DMS153 treated with DMSO at 0.1 percent for 48 hours (cell line): ENCODE data around the gene RARG.

Source experiments
- DNase-seq: peaks from one replicate; lab custom pipeline; 2025; ENCODE audit not compliant: unreplicated experiment; lab: John Stamatoyannopoulos, UW

Gene RARG

DNA sequence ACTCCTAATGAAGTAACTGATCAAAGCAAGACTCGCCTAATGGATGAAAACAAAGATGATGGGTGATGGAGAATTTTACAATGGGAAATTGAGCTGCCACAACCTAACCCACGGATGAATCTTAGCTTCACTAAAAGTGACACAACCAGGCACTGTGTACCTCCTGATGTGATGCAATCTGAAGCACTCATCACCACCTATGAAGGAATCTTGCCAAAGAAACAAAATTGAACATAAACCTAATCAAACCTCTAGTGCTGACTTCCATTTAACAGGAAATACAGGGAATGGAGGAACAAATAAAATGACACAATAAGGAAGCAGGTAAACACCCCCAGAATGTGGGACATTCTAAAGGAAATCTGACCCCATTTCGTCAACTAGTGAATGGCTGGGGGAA lies 13.3 kb upstream of the RARG start:
- no peak for DNase-seq

DNA sequence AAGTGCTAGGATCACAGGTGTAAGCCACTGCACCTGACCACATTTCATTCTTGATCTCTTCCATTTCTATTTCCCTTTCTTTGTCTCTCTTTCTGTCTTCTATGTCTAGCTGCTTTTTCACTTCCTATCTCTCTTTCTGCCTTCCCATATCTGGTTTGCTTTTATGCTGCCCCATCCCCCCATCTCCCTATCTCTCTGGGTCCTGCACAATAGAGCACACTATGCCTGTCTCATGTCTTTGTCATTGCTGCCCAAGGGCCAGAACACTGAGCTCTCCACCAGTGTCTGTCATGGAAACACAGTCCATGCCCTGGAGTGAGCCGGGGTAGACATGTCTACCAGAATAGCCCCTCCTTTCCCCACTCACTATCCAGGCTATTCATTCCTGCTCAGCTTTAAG lies 12.3 kb upstream of the RARG start:
- DNase-seq = no peak

DNA sequence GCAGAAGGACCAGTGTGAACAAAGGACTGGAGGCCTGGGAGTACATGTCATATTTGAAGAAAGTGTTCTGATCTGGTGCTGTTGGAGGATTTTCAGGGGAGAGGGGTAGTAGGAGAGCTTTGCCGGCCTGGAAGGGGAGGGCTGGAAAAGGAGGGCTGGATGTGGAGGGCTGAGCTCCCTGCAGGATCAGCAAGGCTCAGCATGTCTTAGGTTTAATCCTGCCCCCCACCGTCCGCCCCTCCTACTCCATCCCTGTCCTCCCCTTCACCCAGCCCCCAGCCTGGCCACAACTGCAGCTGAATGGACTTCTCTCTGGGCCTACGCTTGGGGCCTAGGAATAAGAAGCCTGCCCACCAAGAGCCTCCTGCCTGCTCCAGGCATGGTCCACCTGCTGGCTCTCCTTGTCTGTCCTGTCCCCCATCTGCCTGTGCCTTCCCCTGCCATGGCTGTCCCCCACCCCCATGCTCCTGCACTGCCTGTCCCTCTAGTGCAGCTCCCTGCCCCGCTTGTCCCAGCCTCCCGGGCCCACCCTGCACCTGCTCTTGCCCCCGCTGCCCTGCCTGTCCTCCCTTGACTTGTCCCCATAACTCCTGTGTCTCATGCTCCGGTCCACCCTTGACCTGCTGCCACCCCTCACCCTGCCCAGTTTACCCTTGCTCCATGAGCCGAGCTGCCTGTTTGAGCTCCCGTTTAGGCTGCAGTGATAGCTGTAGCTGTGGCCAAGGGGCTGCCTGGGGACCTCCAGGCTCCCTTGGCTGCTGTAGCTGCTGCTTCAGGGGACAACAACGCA lies 9.8 kb upstream of the RARG start:
- DNase-seq = no peak

DNA sequence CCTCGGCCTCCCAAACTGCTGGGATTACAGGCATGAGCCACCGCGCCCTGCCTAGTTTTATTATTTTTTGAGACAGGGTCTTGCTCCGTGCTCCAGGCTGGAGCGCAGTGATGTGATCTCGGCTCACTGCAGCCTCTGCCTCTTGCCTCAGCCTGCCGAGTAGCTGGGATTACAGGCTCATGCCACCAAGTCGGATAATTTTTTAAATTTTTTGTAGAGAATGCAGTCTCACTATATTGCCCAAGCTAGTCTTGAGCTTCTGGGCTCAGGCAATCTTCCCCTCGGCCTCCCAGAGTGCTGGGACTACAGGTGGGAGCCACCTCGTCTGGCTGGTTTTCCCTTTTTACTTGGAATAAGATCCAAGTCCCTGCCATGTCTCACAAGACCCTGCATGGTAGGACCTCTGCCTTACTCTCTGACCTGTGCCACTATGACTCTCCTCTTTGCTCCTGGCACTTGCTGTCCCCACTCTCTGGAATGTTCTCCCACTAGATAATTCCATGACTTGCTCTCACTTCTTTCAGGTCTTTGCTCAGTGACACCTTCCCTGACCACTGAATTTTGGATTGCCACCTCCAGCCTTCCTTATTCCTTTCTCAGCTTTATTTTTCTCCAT lies 7.7 kb upstream of the RARG start:
- DNase-seq = no peak

DNA sequence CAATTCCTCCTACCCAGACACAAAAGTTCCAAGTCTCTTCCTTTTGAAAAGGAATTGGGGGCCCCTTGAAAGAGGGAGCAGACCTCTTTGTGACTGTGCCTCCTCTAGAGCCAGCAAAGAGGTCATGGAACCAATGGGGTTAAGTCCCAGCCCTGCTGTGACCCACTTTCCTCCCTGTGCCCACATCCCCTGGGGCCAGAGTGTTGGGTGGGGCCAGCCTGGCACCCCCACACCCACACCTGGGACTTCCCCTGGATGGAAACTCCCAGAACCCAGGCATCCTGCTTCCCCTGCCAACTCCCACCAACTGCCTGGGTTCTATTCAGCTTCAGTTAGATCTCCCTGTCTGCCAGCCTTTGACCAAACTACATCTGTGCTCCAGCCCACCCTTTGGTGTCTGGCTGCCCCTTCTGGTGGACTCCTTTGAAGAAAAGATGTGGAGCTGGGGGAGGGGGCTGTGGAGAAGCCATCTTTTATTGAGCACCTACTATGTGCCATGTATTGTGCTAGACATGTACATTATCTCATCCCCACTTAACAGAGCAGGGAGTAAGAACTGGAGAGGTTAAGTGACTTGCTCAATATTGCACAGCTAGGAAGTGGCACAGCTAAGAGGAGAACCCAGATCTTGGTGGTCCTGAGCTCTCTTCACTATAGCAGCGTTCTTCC lies 4.6 kb upstream of the RARG start:
- DNase-seq = no peak

DNA sequence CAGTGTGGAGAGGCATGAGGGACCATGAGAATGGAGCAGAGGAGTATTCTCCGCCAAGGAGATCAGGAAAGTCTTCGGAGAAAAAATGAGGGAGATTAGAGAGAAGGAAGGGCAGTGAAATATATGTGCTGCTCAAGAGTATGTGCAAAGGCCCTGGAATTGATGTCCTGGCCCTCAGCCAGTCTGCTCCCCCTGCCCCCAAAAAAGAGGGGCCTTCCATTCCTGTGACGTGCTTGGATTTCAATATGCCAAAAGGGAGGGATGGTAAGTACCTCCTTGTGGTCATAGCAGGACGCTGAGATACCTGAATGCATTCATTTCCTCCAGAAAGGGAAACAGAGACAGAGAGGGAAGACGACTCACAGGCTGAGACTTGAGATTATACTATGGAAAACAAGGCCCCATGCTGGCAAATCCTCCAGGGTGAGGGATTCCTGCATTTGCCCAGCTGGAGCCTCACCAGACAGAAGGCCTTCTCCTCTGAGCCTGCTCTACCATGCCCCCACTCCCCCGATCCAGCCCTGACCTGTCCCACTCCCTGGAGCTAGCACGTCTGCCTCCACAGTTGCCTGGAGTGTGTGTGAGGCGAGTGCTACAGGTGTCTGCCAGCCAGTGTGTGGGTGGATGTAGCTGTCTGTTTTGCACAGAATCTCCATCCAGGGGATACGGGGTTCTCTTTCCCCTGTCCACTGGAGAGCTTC lies 3.9 kb upstream of the RARG start:
- no peak for DNase-seq

DNA sequence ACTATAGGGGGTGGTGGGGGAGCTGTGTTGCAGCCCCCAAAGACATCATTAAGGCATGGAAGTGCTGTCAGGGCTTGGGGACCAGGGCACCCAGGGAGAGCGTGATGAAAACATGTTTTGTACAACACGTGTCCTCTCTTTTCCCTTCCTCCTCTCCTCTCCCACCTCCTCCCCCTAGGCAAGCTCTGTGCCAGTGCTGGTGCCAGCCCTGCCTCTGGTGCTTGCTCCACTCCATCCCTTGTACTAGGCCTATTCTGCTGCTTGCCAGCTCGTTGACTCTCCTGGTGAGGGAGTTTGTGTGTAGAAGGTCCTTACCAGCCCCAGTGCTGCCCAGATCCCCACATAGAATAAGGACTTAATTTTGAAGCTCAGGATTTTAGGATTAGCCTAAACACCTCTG lies 3.2 kb upstream of the RARG start:
- DNase-seq = no peak

DNA sequence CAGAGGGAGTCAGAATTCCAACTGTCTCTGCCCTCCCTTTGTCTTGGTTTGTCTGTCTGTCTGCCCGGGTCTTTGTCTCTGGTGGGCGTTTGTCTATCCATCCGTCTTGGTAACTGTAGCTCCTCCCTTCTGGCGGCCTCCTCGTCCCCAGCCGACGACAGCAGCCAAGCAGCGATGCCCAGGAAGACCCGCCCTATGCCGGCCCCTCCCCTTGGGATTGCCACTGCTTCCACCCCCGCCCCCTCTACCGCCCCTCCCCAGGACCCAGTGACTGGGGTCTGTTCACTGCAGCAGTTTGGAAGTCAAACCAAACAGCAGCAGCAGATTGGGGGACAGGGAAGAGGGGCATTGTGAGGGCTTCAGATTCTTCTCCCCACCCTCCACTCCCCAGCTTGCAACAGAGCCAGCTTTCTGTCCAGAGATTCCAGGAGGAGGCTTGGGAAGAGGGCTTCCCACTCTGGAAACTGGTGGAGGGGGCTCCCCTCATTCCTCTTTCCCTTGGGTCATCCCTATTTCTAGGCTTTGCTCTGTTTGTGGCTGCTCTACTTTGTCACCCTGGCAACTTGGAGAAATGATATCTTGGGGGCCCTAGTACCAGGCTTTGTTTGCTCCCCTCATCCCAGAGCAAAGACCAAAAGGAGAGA lies 2.4 kb upstream of the RARG start:
- DNase-seq = no peak

DNA sequence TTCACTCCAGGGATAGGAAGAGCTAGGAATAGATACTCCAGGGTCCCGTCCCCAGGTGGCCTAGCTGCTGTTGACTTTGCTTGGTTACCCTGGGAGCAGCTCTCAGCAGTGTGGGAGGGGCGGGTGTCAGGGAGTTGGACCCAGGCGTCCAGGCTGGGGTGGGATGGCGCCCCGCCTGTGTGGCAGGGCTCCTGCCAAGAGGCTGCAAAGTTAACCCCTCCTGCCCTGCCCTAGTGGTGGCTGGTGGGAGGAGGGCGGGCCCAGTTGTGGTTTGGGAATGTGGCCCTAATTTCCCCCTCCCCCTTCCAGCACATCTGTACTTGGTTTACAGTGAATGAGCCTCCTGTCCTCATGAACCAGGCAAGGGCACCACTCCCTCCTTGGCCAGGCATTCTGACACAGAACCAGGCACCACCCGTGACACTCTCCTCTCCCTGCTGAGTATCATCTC lies 1.7 kb upstream of the RARG start:
- DNase-seq = no peak

DNA sequence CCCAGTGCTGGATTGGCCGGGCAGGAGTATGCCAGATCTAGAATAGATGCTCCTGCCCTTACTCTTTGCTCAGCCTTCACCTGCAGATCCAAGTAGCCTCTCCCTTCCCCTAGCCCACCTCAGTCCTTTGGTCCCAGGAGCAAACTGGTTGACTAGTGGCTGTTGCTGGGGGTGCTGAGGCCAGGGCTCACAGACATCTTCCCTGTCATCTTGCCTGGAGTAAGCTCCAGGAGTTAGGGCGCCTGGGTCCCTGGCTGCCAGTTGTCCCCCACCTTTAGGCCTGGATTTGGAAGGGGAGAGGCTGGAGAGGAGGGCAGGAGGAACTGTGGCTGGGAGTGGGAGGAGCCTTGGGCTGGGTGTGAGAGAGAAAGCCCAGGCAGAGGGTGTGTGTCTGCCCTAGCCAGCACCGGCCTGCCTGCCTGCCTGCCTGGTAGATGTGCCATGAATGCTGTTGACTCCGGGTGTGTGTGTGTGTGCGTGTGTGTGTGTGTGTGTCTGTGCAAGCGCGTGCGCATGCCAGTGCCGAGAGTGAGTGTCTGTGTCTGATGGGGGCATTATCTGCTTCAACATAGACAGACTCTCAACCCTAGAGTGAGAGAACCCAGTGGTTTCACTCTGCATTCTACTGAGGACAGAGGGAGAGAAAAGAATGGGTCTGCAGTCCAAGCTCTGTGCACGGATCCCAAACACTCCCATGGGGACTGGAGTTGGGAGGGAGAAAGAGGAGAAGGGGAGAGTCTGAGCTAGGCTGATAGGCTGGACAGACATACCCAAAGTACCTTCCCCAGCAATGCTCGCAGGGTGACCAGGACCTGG lies 845 bp upstream of the RARG start:
- no peak for DNase-seq

DNA sequence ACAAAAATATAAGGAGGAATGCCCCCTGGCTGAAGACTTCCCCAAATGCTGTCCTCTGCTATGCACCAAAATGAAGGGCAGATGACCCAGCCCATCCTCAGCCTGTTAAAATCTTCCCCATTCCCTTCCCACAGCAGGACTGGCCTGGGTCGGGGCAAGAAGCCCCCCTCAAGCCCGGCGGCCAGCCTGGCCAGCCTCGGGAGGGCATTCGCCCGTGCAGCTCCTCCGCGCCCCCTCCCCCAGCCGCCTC lies 413 bp downstream of the RARG start:
- DNase-seq = no peak

DNA sequence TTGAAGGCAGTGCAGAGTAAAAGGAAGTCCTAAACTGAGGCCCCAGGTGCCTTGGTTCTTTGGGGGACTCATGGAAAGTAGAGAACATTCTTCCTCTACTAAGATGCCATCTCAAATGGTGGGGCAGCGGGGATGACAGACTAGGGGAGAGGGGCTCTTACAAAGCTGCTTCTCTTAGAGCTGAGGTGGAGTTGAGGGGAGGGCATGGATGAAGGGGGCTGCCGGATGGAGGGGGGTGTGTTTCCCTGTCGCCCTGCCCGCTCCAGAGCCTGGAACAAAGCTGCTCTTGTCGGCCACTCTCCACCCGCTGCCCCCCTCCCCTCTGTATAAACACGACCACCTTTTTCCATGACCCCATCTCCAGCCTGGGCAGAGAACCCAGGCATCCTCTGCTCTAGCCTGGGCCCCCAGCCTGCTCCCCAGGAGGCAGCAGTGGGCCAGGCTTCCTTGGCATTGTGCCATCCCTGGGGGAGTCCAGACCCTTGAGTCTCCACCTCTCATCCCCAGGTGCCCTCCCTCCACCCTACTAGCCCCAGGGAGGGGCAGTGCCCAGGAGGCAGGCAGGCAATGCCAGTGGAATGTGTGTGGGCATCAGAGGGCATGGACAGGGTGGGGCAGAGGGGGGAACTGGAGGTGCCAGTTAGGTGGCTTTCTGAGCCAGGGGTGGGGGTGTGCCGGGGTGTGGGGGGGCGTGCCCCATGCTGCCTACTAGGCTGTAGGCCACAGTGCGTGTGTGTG lies 1.7 kb downstream of the RARG start:
- DNase-seq = no peak

DNA sequence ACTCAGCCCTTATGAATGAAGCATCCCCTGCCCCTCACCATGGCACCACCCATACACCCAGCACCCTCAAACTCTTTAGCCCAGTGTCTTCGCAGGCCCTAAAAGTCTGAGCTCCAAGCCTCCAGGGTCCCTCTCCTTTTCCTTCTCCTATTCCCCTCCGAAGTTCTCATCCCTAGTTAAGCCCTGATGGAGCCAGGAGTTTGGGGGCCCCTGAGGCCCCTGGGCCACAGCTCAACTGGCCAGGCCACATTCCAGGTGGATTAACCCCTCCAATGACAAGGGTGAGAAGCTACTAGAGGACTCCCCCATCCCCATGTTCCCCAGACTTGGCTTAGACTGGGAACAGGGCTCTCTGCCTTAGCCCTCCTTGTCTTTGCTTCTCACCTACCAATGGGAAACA lies 2.6 kb downstream of the RARG start:
- DNase-seq = no peak

DNA sequence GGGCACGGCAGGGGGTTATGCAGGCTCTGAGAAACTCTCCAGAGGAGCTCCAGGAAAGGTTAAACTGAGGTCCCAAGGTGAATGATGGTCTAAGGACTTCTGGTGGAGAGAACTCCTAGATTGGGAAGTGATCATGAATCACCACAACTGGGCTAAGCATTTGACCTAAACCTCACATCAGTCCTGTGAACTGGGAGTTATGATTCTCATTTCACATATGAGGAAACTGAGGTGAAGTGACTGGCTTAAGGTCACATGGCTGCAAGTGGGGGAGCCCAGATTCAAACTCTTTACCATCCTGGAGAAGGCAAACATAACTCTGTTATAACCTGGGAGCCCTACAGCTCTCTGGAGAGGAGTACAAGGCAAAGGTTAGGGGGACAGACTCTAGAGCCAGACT lies 4.2 kb downstream of the RARG start:
- no peak for DNase-seq

DNA sequence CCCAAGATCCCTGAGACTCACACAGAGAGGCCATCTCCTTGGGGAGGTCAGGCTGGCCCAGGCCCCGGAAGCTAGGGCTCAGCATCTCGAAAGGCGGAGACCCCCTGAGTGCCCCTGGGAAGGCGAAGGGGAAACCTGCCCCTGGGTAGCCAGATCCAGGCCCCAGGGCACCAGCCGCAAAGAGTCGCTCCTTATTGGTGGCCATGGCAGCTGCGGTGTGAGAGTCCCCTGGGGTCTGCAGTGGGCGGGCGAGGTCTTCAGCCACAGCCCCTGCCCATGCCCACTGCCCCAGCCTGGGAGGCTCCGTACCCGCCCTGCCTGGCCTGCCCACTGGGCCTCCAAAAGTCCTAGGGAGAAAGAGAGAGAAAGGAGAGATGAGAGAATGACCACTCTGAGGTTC lies 4.7 kb downstream of the RARG start:
- no peak for DNase-seq

DNA sequence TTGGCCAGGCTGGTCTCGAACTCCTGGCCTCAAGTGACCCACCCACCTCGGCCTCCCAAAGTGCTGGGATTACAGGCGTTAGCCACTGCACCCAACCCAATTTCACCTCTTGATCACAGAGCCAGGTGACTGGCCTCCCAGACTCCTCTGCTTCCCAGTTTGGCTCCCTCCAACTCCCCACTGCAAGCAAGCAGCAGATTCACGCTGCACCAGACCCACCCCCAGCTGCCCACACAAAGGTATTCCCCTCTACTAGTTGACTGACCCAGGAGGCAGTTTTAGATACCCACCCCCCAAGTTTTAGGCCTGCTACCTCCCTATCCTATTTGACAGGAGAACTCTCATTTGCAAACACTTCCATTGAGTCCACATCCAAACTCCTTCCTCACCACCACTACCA lies 5.2 kb downstream of the RARG start:
- DNase-seq = no peak

DNA sequence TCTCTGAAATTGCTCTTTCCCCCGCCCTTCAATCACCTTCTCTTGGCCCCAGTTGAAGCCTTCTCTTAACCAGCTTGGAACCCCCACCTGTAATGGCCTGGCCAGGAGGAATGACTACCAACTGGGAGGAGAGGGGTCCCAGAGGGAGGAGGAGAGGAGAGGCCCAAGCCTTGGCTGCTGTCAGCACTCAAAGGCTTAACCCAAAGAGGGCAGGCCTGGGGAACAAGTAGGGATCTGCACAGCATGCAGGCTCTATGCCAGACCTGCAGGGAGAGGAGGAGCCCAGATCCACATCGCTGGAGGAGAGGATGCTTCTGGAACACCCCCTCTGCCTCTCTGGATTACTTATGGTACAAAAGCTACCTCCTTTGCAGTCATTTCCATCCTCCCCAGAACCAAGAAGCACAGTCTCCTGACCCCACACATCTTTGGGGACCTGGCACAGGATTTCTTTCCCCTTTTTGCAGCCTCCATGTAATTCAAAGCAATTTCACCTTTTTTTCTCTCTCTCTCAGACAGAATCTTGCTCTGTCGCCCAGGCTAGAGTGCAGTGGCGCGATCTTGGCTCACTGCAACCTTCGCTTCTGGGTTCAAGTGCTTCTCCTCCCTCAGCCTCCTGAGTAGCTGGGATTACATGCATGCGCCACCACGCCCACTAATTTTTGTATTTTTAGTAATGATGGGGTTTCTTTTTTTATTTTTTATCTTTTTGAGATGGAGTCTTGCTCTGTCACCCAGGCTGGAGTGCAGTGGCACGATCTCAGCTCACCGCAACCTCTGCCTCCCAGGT lies 6.2 kb downstream of the RARG start:
- DNase-seq = no peak

DNA sequence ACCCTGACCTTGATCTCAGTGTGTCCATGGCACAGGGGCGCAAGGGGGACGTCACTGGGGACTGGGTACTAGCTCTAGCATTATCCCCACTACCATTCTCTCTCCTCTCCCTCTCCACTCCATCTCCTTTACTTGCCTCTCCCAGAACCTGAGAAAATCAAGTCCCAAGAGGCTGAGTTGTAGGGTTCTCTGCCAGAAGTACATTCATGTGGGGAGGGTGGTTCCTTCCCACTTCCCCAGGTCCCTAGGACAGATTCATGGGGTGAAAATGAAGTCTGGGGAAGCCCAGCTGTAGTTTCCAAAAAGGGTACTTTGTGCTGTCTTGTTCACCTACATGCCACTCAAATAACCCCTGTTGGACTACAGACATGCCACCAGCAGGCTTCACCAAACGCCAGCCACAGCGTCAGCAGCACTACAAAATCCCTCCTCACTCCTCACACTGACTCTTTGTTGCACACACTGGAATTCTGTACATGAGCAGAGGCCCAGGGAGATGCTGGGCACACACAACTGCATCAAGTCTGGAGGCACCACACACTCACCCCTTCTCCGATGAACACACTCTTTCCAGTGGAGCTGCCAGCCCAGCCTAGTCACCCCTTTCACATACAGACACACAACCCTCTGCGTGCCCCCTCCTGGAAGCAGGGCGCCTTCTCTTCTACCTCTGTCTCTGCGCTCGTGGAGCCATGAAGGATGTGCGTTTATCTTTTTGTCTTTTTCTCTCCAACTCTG lies 6.9 kb downstream of the RARG start:
- DNase-seq = no peak
